Activated CD8-positive, alpha-beta T cell treated with anti-CD3 and anti-CD28 coated beads for 36 hours (primary cell): ENCODE measurements around the gene OR4C46. TPM values are rescaled to one million over a fixed set of nuclear protein-coding genes. Genes with fewer than 3 reads are reported as not detected.
"Not testable (repeated sequence)": the region's sequence is repeated elsewhere in the genome, so short reads cannot be mapped to it uniquely, and the experiment has no call there.

Experiments used
- ATAC-seq: fragments of 200-7000 bp; cut with Tn5 transposase; one replicate; pipeline ENCODE4 v1.10.0; 2021; ENCODE audit warnings: mild to moderate bottlenecking, moderate library complexity
- CTCF ChIA-PET: fragments of 350-600 bp; sonication (Branson Sonifier 250); formaldehyde crosslinking; loops from one replicate; lab custom pipeline; 2021; ENCODE audit warnings: antibody characterized with exemption; lab: Charles Lee
- POLR2A ChIA-PET: fragments of 350-600 bp; sonication (Branson Sonifier 250); formaldehyde crosslinking; loops from one replicate; lab custom pipeline; 2021; ENCODE audit warnings: antibody characterized with exemption; lab: Charles Lee
- DNase-seq: peaks from one replicate; pipeline ENCODE4 v3.0.0-alpha.2; 2020
- H3K27ac Mint-ChIP-seq: one replicate; pipeline ENCODE4 v1.8.0; 2021; ENCODE audit warnings: mild to moderate bottlenecking, mixed read lengths
- H3K27me3 Mint-ChIP-seq: one replicate; pipeline ENCODE4 v1.8.0; 2021; ENCODE audit warnings: mixed read lengths
- H3K36me3 Mint-ChIP-seq: one replicate; pipeline ENCODE4 v1.8.0; 2021; ENCODE audit warnings: low read depth, mixed read lengths
- H3K4me1 Mint-ChIP-seq: one replicate; pipeline ENCODE4 v1.8.0; 2021; ENCODE audit warnings: low read depth, mixed read lengths
- H3K4me3 Mint-ChIP-seq: one replicate; pipeline ENCODE4 v1.8.0; 2021; ENCODE audit warnings: mild to moderate bottlenecking, moderate library complexity, mixed read lengths
- H3K9me3 Mint-ChIP-seq: one replicate; pipeline ENCODE4 v1.8.0; 2021; ENCODE audit warnings: mixed read lengths
- intact Hi-C: fragments of 100-400 bp; cut with micrococcal nuclease; formaldehyde crosslinking; loops from one replicate; pipeline ENCODE4 v1.10.0; 2022
- total RNA-seq, 2 experiments: library from RNA; stranded (reverse); gene quantifications; one replicate each; pipeline ENCODE4 v1.2.3, GENCODE V29; 2021
- TF ChIP-seq, protein P1 (sequence below): fragments of 200-600 bp; IDR thresholded peaks from one replicate; pipeline ENCODE4 v1.8.0; 2022; ENCODE audit warnings: antibody characterized with exemption, mild to moderate bottlenecking

OR4C46 gene
- not detected for total RNA-seq

DNA sequence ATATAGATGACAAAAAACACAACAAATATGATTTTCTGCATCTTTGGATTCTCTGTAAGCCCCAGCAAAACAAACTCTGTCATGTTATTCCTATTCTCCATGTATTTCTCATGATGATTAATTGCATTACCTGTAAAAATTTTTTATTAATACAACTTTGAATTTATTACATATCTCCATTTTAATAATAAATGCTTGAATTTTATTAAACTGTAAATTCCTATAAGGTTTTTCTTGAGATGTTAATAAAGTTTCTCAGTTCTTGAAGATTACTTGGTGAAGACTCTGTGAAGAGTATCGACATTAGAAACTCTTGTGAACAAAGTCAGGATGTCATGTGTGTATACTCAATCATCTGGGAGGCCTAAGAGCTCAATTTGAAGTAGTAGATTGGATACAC is at the start of gene OR4C46:
TSS of gene OR4C46 (minus strand) at position 101 of the 400 bp plus-strand sequence. CDS start at position 101, 0 bp downstream.
- ChIA-PET POLR2A (no interaction called here), CTCF (no interaction called here)
- Mint-ChIP-seq H3K4me1 (no peaks in the 10 kb centered on the region), H3K27ac (no peak within 1 kb of the TSS), H3K27me3 (no peaks in the 10 kb centered on the region), H3K4me3 (no peak within 1 kb of the TSS), H3K36me3 (no peaks in the 10 kb centered on the region), H3K9me3 (peaks cover 29% of the 10 kb centered on the region)
- TF ChIP-seq, protein P1, sequence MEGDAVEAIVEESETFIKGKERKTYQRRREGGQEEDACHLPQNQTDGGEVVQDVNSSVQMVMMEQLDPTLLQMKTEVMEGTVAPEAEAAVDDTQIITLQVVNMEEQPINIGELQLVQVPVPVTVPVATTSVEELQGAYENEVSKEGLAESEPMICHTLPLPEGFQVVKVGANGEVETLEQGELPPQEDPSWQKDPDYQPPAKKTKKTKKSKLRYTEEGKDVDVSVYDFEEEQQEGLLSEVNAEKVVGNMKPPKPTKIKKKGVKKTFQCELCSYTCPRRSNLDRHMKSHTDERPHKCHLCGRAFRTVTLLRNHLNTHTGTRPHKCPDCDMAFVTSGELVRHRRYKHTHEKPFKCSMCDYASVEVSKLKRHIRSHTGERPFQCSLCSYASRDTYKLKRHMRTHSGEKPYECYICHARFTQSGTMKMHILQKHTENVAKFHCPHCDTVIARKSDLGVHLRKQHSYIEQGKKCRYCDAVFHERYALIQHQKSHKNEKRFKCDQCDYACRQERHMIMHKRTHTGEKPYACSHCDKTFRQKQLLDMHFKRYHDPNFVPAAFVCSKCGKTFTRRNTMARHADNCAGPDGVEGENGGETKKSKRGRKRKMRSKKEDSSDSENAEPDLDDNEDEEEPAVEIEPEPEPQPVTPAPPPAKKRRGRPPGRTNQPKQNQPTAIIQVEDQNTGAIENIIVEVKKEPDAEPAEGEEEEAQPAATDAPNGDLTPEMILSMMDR = no peak
- no peak for ATAC-seq
- intact Hi-C loops = no loop called here
- DNase-seq = no peak

DNA sequence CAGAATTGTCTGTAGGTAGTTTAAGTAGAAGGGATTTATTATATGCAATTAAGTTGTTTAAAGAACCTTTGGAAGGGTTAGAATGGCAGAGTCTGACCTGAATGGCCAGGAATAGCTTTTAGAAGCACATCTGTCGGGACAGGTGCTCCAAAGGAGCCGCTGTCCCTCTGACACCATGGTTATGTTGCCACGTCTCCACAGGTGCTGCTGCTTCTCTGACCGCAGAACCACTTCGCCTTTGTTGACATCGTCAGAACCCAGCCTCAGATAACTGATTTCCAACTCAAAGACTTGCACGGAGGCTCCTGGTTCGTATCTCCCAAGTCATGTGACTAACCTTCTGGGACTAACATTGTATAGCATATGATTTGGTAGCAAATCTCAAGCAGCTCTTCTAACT is 41.8 kb upstream of the OR4C46 start:
- CTCF ChIA-PET, intact Hi-C loops, H3K27ac Mint-ChIP-seq, H3K36me3 Mint-ChIP-seq, H3K27me3 Mint-ChIP-seq, POLR2A ChIA-PET, H3K4me1 Mint-ChIP-seq, DNase-seq, H3K4me3 Mint-ChIP-seq, ATAC-seq: not testable (repeated sequence)
- H3K9me3 Mint-ChIP-seq = peaks cover 17% of the 10 kb centered on the region

DNA sequence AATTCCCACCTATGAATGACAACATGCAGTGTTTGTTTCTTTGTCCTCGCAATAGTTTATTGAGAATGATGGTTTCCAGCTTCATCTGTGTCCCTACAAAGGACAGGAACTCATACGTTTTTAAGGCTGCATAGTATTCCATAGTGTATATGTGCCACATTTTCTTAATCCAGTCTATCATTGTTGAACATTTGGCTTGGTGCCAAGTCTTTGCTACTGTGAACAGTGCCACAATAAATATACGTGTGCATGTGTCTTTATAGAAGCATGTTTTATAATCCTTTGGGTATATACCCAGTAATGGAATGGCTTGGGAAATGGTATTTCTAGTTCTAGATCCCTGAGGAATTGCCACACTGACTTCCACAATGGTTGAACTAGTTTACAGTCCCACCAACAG is 42.4 kb downstream of the OR4C46 start:
- H3K27ac Mint-ChIP-seq, DNase-seq, intact Hi-C loops, H3K4me3 Mint-ChIP-seq, H3K4me1 Mint-ChIP-seq, H3K36me3 Mint-ChIP-seq, ATAC-seq, H3K27me3 Mint-ChIP-seq, CTCF ChIA-PET, POLR2A ChIA-PET: not testable (repeated sequence)
- H3K9me3 Mint-ChIP-seq = peaks cover 44% of the 10 kb centered on the region

DNA sequence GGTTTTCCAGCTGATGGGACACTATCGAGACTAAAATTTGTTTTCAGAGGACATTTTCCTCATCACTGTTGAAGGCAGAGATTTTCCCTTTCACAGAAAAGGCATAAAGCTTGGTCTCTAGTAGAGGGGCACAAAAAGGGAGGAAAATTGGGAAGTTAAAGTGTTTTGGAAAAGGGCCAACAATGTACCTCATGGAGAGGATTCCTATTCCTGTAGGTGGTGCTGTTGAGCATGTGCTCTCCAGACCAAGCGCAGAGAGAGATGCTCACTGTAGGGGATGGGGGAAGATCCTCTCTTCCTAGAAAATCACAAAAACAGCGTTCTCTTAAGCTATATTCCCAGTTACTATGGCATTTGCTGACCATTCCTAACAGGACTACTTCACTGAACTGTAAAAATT is 44.9 kb downstream of the OR4C46 start:
- POLR2A ChIA-PET = no interaction called here
- ATAC-seq = no peak
- Mint-ChIP-seq H3K36me3 (no peaks in the 10 kb centered on the region), H3K9me3 (peaks cover 37% of the 10 kb centered on the region), H3K4me3 (no peak overlapping the region), H3K27ac (no peak overlapping the region), H3K4me1 (no peaks in the 10 kb centered on the region), H3K27me3 (no peaks in the 10 kb centered on the region)
- intact Hi-C loops = no loop called here
- no peak for DNase-seq
- CTCF ChIA-PET = no interaction called here
- TF ChIP-seq, protein P1 = no peak

DNA sequence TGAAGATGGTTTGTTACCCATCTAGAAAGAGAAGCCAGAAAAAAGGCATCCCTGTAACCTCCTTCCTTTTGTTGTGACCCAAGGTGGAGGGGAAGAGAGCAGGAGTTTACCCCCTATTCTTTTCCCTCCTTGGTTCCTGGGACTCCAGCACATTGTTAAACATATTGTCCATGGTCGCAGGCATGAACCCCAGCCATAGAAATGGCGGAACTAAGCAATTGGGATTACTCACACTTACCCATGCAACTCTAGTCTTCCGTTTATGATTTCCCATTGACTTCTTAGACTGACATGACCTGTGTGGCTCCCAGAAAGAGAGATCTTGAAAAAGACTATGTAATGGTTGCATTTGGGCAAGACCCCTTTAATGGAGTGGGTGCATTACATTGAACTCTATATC is 45.4 kb downstream of the OR4C46 start:
- no peaks in the 10 kb centered on the region for H3K36me3 Mint-ChIP-seq
- no peak overlapping the region for H3K4me3 Mint-ChIP-seq
- ATAC-seq = no peak
- POLR2A ChIA-PET = no interaction called here
- TF ChIP-seq, protein P1 = no peak
- H3K4me1 Mint-ChIP-seq = no peaks in the 10 kb centered on the region
- no peaks in the 10 kb centered on the region for H3K27me3 Mint-ChIP-seq
- no peak for DNase-seq
- no peak overlapping the region for H3K27ac Mint-ChIP-seq
- H3K9me3 Mint-ChIP-seq = peaks cover 35% of the 10 kb centered on the region
- CTCF ChIA-PET = no interaction called here
- intact Hi-C loops = no loop called here

Other genes with a start within 250 kb of the OR4C46 start
- not detected for gene OR4A5, start 102.8 kb upstream of the OR4C46 start, total RNA-seq